ENCODE results near the gene COL6A3. TPM values are rescaled to one million over a fixed set of nuclear protein-coding genes. Genes with fewer than 3 reads are reported as not detected.
"Not testable (repeated sequence)": the region's sequence is repeated elsewhere in the genome, so short reads cannot be mapped to it uniquely, and the experiment has no call there.

Gene COL6A3
- polyA plus RNA-seq, 2 of the 4 experiments (the other 2 are of a cell fraction): 0.10 to 0.28 TPM

- DNase-seq (ENCODE audit: low read depth in 1 of 2, low spot score in 1 of 2) (no peak), ATAC-seq (no peak), FAIRE-seq (no peak)
- POLR2A ChIA-PET: no interaction called here
- CTCF ChIA-PET: interaction anchor here (1.3 to 1.5 kb wide), 2 partner anchors 10 to 151 kb away, joined by 3 read pairs; no protein-coding TSS in a partner anchor
- TF ChIP-seq EHMT2 (IDR thresholded peaks at IDR 0.05; ENCODE audit: low read depth) (no peak), MAX (IDR thresholded peaks at IDR 0.05) (no peak), FOSL2 (IDR thresholded peaks at IDR 0.05) (no peak), FOSL2 (CRISPR knock-in tag; IDR thresholded peaks at IDR 0.05) (no peak), CBX2 (IDR thresholded peaks at IDR 0.05; ENCODE audit: borderline replicate concordance, low read depth) (no peak), NR3C1 (IDR thresholded peaks at IDR 0.05) (no peak), RAD21 (conservative IDR thresholded peaks at IDR 0.05 in 1 of 2, IDR thresholded peaks at IDR 0.05 in 1 of 2) (no peak), ZNF302 (CRISPR knock-in tag; IDR thresholded peaks at IDR 0.05) (no peak), HOXA7 (CRISPR knock-in tag; IDR thresholded peaks at IDR 0.05) (no peak), HEYL (CRISPR knock-in tag; IDR thresholded peaks at IDR 0.05) (no peak)
- Histone ChIP-seq H3K4me1 (0 out of 3 replicates have a peak, but pooled peaks cover 3% of the 10 kb centered on the region), H3K9me3 (0 out of 3 replicates have a peak, but pooled peaks cover 5% of the 10 kb centered on the region), H3K27ac (no peak overlapping the region), H3K4me3 (no peak overlapping the region), H3K4me2 (no peak overlapping the region)
Measured at GRCh38 chr2:237305579-237305978, 108.4 kb downstream of the COL6A3 start.

- H3K4me2 ChIP-seq: no peak overlapping the region
- H3K9me3 ChIP-seq: 0 out of 3 replicates have a peak, but pooled peaks cover 5% of the 10 kb centered on the region
- WGBS (ENCODE audit: missing lambda C conversion rate): 57% methylated on average over 2 of the region's 2 CpGs
- FAIRE-seq (no peak), ATAC-seq (no peak), DNase-seq (ENCODE audit: low read depth in 1 of 2, low spot score in 1 of 2) (no peak)
- no peak overlapping the region for H3K4me3 ChIP-seq
- H3K4me1 ChIP-seq: no peaks in the 10 kb centered on the region
- ChIA-PET CTCF (interaction anchor here (1.3 to 1.5 kb wide), 3 partner anchors 10 to 151 kb away, joined by 3 read pairs; no protein-coding TSS in a partner anchor), POLR2A (no interaction called here)
- no peak overlapping the region for H3K27ac ChIP-seq
- TF ChIP-seq TP53 (CRISPR knock-in tag; IDR thresholded peaks at IDR 0.05): no peak
- no peak for TF ChIP-seq RCOR1 (IDR thresholded peaks at IDR 0.05; ENCODE audit: low read depth, low read length)
Measured at GRCh38 chr2:237304763-237305514, 109.0 kb downstream of the COL6A3 start.

DNA sequence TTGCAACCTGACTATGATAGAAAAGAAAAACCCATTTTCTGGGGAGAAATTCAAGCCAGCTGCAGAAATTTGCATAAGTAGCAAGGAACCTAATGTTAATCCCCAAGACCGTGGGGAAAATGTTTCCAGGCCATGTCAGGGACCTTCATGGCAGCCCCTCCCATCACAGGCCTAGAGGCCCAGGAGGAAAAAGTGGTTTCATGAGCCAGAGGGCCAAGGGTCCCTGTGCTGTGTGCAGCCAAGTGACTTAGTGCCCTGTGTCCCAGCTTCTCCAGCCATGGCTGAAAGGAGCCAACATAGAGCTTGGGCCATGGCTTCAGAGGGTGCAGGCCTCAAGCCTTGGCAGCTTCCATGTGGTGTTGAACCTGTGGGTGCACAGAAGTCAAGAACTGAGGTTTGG lies 110.7 kb downstream of the COL6A3 start:
- 7% methylated on average over 1 of the region's 1 CpG for WGBS (ENCODE audit: missing lambda C conversion rate)
- DNase-seq (ENCODE audit: low read depth in 1 of 2, low spot score in 1 of 2); H3K4me3 ChIP-seq; FAIRE-seq; H3K4me1 ChIP-seq; H3K27ac ChIP-seq; POLR2A ChIA-PET; ATAC-seq; H3K9me3 ChIP-seq; H3K4me2 ChIP-seq: not testable (repeated sequence)
- TF ChIP-seq ZFP36 (IDR thresholded peaks at IDR 0.05; ENCODE audit: borderline replicate concordance, partially characterized antibody): peak; percentile 54
- CTCF ChIA-PET: interaction anchor here (1.5 kb wide), 1 partner anchor 13 kb away, joined by 3 read pairs; no protein-coding TSS in a partner anchor

DNA sequence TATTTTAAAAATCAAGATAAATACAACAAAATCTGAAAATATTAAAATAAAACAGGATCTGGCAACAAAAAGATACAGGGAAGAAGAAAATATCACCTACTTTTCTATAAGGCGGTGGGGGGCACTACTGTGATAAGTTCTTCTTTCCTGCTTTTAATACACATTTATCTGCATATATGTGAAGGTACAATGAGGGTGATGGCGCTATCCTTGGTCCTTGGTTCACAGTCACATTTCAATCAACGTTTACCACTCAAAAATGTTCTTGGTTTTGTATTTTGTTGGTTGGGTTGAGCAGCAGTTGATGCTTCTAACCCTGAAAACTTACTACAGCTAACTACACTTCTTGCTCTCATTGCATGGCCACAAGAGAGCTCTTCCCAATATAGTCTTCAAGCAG lies 112.4 kb downstream of the COL6A3 start:
- H3K4me2 ChIP-seq: no peak overlapping the region
- no peak for TF ChIP-seq RARB (CRISPR knock-in tag; IDR thresholded peaks at IDR 0.05)
- TF ChIP-seq, protein P1, sequence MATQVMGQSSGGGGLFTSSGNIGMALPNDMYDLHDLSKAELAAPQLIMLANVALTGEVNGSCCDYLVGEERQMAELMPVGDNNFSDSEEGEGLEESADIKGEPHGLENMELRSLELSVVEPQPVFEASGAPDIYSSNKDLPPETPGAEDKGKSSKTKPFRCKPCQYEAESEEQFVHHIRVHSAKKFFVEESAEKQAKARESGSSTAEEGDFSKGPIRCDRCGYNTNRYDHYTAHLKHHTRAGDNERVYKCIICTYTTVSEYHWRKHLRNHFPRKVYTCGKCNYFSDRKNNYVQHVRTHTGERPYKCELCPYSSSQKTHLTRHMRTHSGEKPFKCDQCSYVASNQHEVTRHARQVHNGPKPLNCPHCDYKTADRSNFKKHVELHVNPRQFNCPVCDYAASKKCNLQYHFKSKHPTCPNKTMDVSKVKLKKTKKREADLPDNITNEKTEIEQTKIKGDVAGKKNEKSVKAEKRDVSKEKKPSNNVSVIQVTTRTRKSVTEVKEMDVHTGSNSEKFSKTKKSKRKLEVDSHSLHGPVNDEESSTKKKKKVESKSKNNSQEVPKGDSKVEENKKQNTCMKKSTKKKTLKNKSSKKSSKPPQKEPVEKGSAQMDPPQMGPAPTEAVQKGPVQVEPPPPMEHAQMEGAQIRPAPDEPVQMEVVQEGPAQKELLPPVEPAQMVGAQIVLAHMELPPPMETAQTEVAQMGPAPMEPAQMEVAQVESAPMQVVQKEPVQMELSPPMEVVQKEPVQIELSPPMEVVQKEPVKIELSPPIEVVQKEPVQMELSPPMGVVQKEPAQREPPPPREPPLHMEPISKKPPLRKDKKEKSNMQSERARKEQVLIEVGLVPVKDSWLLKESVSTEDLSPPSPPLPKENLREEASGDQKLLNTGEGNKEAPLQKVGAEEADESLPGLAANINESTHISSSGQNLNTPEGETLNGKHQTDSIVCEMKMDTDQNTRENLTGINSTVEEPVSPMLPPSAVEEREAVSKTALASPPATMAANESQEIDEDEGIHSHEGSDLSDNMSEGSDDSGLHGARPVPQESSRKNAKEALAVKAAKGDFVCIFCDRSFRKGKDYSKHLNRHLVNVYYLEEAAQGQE (IDR thresholded peaks at IDR 0.05): peak; percentile 34; the same call in 1 of the 2 replicates
- H3K4me1 ChIP-seq: peaks cover 17% of the 10 kb centered on the region; the same call in 2 of the 3 replicates
- FAIRE-seq (no peak), DNase-seq (ENCODE audit: low read depth in 1 of 2, low spot score in 1 of 2) (no peak), ATAC-seq (no peak)
- POLR2A ChIA-PET: no interaction called here
- CTCF ChIA-PET: interaction anchor here (0.7 kb wide), 1 partner anchor 50 kb away, joined by 3 read pairs; no protein-coding TSS in a partner anchor
- H3K27ac ChIP-seq: no peak overlapping the region
- 0 out of 3 replicates have a peak, but pooled peaks cover 5% of the 10 kb centered on the region for H3K9me3 ChIP-seq
- 54% methylated on average over 3 of the region's 3 CpGs for WGBS (ENCODE audit: missing lambda C conversion rate)
- no peak overlapping the region for H3K4me3 ChIP-seq
